GM12801 (cell line): Measurements from ENCODE around the gene SYNM.

Source experiments
- CTCF ChIP-seq: IDR thresholded peaks from one replicate; pipeline ENCODE4 v1.5.1; 2011; ENCODE audit warnings: control low read depth; ENCODE audit not compliant: insufficient read length; ENCODE audit errors: extremely low read depth

SYNM gene

GRCh38 chr15:99113547-99114271 is 8.8 kb downstream of the SYNM start:
- no peak for TF ChIP-seq CTCF

DNA sequence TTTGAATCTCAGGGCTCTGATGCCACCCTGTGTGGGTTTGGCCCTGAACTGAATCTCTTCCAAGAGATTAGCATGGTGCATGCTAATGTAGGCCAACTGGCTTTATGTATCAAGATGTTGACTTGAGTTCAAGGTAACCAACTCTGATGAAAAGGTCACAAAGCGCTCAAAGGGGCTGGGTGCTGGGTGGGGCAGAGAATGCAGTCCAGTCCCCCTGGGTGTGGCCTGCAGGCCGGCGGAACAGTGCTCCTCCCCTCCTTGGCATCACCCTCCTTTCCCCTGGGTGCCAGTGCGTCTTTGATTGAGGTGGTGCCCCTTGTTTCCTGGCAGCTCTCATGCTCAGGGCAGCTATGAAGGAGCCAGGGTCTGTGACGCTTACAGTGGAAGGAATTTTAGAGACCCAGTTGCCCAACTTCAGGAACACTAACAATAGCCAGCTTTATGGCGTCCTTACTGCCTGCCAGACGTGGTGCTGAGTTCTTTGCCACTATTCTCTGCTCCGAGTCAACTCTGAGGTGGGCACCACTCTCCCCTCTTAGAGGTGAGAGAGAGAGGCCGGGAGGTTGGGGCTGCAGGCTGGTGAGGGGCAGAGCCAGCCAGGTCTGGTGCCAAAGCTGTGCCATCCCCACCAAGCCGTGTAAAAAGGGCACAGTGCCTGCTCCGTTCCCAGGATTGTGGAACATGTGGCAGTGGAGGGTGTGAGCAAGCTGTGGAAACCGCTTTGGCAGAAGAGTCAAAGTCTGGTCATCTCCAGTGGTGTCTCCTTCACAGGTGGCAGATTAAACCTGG is 9.8 kb downstream of the SYNM start:
- TF ChIP-seq CTCF, result no peak

- no peak for TF ChIP-seq CTCF
These were observed 10.7 kb downstream of the SYNM start for GRCh38 chr15:99115300-99116215.

DNA sequence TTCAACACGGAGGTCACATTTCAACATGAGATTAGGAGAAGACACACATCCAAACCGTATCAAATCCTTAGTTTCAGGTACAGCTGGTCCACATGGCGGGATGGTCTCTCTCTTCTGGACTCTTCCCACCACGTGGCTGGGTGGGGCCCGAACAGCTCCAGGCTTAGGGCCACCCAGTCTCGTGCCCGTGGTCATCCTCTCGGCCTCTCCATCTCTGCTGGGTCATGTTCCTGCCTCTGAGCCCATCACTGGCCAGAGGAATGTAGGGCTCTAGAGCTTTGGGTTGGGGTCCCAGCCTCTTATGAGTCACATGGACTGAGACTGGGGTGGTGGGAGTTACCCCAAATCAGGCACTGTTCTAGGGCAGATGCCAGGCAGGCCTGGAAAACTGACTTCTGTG is 12.2 kb downstream of the SYNM start:
- no peak for TF ChIP-seq CTCF

- no peak for TF ChIP-seq CTCF
These were observed 12.8 kb downstream of the SYNM start for GRCh38 chr15:99117563-99118257.

- no peak for TF ChIP-seq CTCF
These were observed 13.4 kb downstream of the SYNM start for GRCh38 chr15:99118258-99118632.
